Smooth muscle cell (in vitro differentiated cells): Measurements from ENCODE around the gene SH3PXD2B. TPM values are rescaled to one million over a fixed set of nuclear protein-coding genes. Genes with fewer than 3 reads are reported as not detected.

Source experiments
- DNase-seq: peaks from one replicate; lab custom pipeline; 2025; ENCODE audit not compliant: unreplicated experiment; lab: John Stamatoyannopoulos, UW
- H2AFZ ChIP-seq: fragments of 200-600 bp; sonication (generic); 2 replicates; pipeline ENCODE4 v1.6.0; 2016; ENCODE audit warnings: antibody characterized with exemption, low read depth, mild to moderate bottlenecking
- H3F3A ChIP-seq: fragments of 200-600 bp; sonication (generic); 2 replicates; pipeline ENCODE4 v1.6.0; 2017; ENCODE audit warnings: antibody characterized with exemption, low read depth
- H3K27ac ChIP-seq: fragments of 200-600 bp; sonication (generic); 2 replicates; pipeline ENCODE4 v1.5.1; 2016; ENCODE audit warnings: low read depth, mild to moderate bottlenecking
- H3K27me3 ChIP-seq: fragments of 200-600 bp; sonication (generic); 2 replicates; pipeline ENCODE4 v1.6.1; 2016; ENCODE audit warnings: low read depth, mild to moderate bottlenecking
- H3K36me3 ChIP-seq: fragments of 200-600 bp; sonication (generic); 2 replicates; pipeline ENCODE4 v1.5.1; 2016; ENCODE audit warnings: low read depth
- H3K4me1 ChIP-seq: fragments of 200-600 bp; sonication (generic); 2 replicates; pipeline ENCODE4 v1.5.1; 2016; ENCODE audit warnings: low read depth
- H3K4me2 ChIP-seq: fragments of 200-600 bp; sonication (generic); 2 replicates; pipeline ENCODE4 v1.6.0; 2016; ENCODE audit warnings: mild to moderate bottlenecking
- H3K4me3 ChIP-seq: fragments of 200-600 bp; sonication (generic); 2 replicates; pipeline ENCODE4 v1.5.1; 2016; ENCODE audit warnings: mild to moderate bottlenecking
- H3K79me2 ChIP-seq: fragments of 200-600 bp; sonication (generic); 2 replicates; pipeline ENCODE4 v1.6.0; 2016; ENCODE audit warnings: low read depth, mild to moderate bottlenecking
- H3K9ac ChIP-seq: fragments of 200-600 bp; sonication (generic); 2 replicates; pipeline ENCODE4 v1.6.0; 2016; ENCODE audit warnings: low read depth
- H3K9me3 ChIP-seq: fragments of 200-600 bp; sonication (generic); replicated peaks from 2 replicates; pipeline ENCODE4 v1.5.1; 2016; ENCODE audit warnings: low read depth
- H4K20me1 ChIP-seq: fragments of 200-600 bp; sonication (generic); 2 replicates; pipeline ENCODE4 v1.6.0; 2016; ENCODE audit warnings: low read depth
- WGBS: methylation state at CpG from one replicate; pipeline ENCODE4 v1.1.7; 2016; ENCODE audit warnings: low lambda C conversion rate; 5-methylcytosine and 5-hydroxymethylcytosine counted together
- polyA plus RNA-seq: library from polyadenylated mRNA; unstranded; fragments of >200 nt; fragmentation: Nextera tagmentation; extraction: Ambion mirVana; gene quantifications from 2 replicates; pipeline ENCODE4 v1.2.1, GENCODE V29; 2016
- total RNA-seq: library from RNA; depleted of rRNA; stranded (reverse); fragments of >200 nt; gene quantifications from 2 replicates; pipeline ENCODE4 v1.2.3, GENCODE V29; 2014
- TF ChIP-seq, protein P1 (sequence below): fragments of 200-600 bp; sonication (generic); IDR thresholded peaks from 2 replicates; pipeline ENCODE4 v1.5.1; 2017; ENCODE audit warnings: borderline replicate concordance, mild to moderate bottlenecking, antibody characterized with exemption; ENCODE audit not compliant: insufficient read depth, poor library complexity, severe bottlenecking

Gene SH3PXD2B
- total and polyA plus RNA-seq, 2 experiments from 2014 or later: 36.5 to 39.4 TPM

DNA sequence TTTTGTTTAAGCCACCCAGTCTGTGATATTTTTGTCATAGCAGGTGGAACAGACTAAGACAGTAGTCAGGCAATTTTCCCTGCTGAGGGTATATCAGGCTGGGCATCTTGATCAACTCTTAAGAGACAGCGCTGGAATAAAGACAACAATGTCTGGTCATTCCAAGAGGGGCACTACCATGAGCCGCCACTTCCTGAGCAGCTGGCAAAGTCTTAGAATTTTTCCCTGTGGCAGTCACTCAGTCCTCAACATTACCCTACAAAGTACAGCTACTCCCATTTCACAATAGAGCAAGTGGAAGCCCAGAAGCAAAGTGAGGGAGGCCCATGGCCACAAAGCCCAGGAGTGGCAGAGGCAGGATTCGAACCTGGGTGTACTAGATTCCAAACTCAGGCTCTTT, 74.8 kb downstream of the SH3PXD2B start:
- Histone ChIP-seq H3K9ac (no peak overlapping the region), H3K27me3 (no peaks in the 10 kb centered on the region), H2AFZ (no peak overlapping the region), H3K9me3 (no peaks in the 10 kb centered on the region), H4K20me1 (peaks cover 28% of the 10 kb centered on the region), H3K4me3 (no peak overlapping the region), H3K79me2 (no peaks in the 10 kb centered on the region), H3K27ac (no peak overlapping the region), H3F3A (no peaks in the 10 kb centered on the region), H3K4me2 (no peak overlapping the region), H3K4me1 (no peaks in the 10 kb centered on the region), H3K36me3 (no peaks in the 10 kb centered on the region)
- no peak for DNase-seq
- TF ChIP-seq, protein P1, sequence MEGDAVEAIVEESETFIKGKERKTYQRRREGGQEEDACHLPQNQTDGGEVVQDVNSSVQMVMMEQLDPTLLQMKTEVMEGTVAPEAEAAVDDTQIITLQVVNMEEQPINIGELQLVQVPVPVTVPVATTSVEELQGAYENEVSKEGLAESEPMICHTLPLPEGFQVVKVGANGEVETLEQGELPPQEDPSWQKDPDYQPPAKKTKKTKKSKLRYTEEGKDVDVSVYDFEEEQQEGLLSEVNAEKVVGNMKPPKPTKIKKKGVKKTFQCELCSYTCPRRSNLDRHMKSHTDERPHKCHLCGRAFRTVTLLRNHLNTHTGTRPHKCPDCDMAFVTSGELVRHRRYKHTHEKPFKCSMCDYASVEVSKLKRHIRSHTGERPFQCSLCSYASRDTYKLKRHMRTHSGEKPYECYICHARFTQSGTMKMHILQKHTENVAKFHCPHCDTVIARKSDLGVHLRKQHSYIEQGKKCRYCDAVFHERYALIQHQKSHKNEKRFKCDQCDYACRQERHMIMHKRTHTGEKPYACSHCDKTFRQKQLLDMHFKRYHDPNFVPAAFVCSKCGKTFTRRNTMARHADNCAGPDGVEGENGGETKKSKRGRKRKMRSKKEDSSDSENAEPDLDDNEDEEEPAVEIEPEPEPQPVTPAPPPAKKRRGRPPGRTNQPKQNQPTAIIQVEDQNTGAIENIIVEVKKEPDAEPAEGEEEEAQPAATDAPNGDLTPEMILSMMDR: no peak
- 98% methylated on average over 3 of the region's 3 CpGs for WGBS

DNA sequence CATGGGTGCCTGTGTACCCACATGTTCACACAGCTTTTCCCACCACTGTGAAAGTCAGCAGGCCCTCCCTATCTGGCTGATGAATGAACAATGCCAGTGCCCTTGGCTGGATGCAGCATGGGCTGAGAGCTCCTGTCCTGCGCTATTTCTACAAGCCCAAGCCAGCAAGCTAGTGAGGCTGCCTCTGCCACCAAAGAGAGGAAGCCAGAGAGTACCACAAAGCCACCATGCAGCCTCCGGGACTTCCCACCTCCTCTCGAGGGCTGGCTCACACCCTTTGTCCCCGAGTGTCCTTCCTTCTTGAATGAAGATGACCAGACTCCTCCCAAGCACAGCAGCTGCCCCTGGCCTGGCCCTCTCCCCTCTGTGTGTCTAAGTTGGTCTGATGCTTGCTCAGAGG, 76.5 kb downstream of the SH3PXD2B start:
- 98% methylated on average over 4 of the region's 4 CpGs for WGBS
- Histone ChIP-seq H3K27me3 (no peaks in the 10 kb centered on the region), H3K27ac (no peak overlapping the region), H3K79me2 (no peaks in the 10 kb centered on the region), H3K4me1 (no peaks in the 10 kb centered on the region), H3K4me3 (no peak overlapping the region), H4K20me1 (peaks cover 22% of the 10 kb centered on the region), H3F3A (no peaks in the 10 kb centered on the region), H3K36me3 (no peaks in the 10 kb centered on the region), H3K9me3 (no peaks in the 10 kb centered on the region), H2AFZ (no peak overlapping the region), H3K4me2 (no peak overlapping the region), H3K9ac (no peak overlapping the region)
- no peak for DNase-seq
- TF ChIP-seq, protein P1: no peak

DNA sequence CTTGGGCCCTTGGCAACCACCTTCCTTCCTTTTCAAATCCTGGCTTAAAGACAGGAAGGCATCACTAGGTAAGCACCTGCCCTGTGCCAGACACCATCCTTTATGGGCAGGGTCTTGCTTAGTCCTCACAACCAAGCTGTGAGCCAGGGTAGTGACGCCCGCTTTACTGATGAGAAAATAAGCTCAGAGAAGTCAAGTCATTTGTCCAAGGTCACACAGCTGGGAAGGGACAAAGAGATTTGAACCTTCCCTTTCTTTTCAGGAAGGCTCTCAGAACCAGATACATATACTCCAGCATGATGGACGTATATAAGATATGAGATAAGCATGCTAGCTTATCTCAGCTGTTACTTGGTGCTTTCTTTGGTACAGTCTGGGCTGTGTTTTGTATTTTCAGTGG, 76.9 kb downstream of the SH3PXD2B start:
- TF ChIP-seq, protein P1: no peak
- H2AFZ ChIP-seq: no peak overlapping the region
- DNase-seq: no peak
- no peaks in the 10 kb centered on the region for H3K4me1 ChIP-seq
- H3K27ac ChIP-seq: no peak overlapping the region
- no peaks in the 10 kb centered on the region for H3K27me3 ChIP-seq
- WGBS: 99% methylated on average over 3 of the region's 3 CpGs
- H3K9me3 ChIP-seq: no peaks in the 10 kb centered on the region
- no peak overlapping the region for H3K4me2 ChIP-seq
- peaks cover 18% of the 10 kb centered on the region for H4K20me1 ChIP-seq
- no peaks in the 10 kb centered on the region for H3K79me2 ChIP-seq
- H3K4me3 ChIP-seq: no peak overlapping the region
- no peaks in the 10 kb centered on the region for H3K36me3 ChIP-seq
- no peaks in the 10 kb centered on the region for H3F3A ChIP-seq
- no peak overlapping the region for H3K9ac ChIP-seq

DNA sequence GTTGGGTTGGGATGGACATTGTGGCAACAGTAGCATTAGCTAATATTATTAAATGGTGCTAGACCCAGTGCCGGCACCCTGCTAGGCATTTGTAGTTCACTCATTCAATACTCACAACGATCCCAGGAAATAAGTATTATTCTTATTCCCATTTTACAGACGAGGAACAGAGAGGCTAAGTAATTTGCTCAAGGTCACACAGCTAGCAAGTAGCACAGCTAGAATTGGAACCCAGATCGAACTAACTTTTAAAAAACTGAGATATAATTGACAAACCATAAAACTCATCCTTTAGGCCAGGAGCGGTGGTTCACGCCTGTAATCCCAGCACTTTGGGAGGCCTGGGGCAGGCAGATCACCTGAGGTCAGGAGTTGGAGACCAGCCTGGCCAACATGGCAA, 79.5 kb downstream of the SH3PXD2B start:
- Histone ChIP-seq H3K27me3 (no peaks in the 10 kb centered on the region), H3K9ac (no peak overlapping the region), H3K27ac (no peak overlapping the region), H3K9me3 (no peaks in the 10 kb centered on the region), H4K20me1 (peaks cover 15% of the 10 kb centered on the region), H3F3A (no peaks in the 10 kb centered on the region), H3K36me3 (no peaks in the 10 kb centered on the region), H3K4me3 (no peak overlapping the region), H2AFZ (no peak overlapping the region), H3K4me1 (no peaks in the 10 kb centered on the region), H3K4me2 (no peak overlapping the region), H3K79me2 (no peaks in the 10 kb centered on the region)
- TF ChIP-seq, protein P1: no peak
- no peak for DNase-seq
- 99% methylated on average over 6 of the region's 6 CpGs for WGBS
